K562 (cell line): ENCODE data around the gene NOPCHAP1. TPM values are rescaled to one million over a fixed set of nuclear protein-coding genes. Genes with fewer than 3 reads are reported as not detected.
A peak's percentile ranks its signal among the peaks of the same experiment; 100 is the strongest.

Experiments used
- ARID2 ChIP-seq: fragments of 450-650 bp; IDR thresholded peaks from 2 replicates; pipeline ENCODE4 v1.6.1; 2017; ENCODE audit warnings: antibody characterized with exemption, mild to moderate bottlenecking
- BHLHE40 ChIP-seq: IDR thresholded peaks from 2 replicates; pipeline ENCODE4 v1.6.1; 2011; ENCODE audit warnings: low read length, improper control_type of control experiment
- CREBBP ChIP-seq: IDR thresholded peaks from one replicate; pipeline ENCODE4 v1.6.1; 2012; ENCODE audit warnings: low read depth, mild to moderate bottlenecking, control low read depth, inconsistent platforms, low read length
- HBP1 ChIP-seq: fragments of 450-650 bp; formaldehyde crosslinking; IDR thresholded peaks from 2 replicates; pipeline ENCODE4 v1.4.0; 2022; ENCODE audit warnings: missing genetic modification characterization
- IRF2 ChIP-seq: sonication (generic); formaldehyde crosslinking; IDR thresholded peaks from 2 replicates; pipeline ENCODE4 v1.8.1; 2022; ENCODE audit warnings: mild to moderate bottlenecking, missing genetic modification reagents
- NFE2L1 ChIP-seq: fragments of 450-650 bp; IDR thresholded peaks from 2 replicates; pipeline ENCODE4 v1.6.1; 2016; ENCODE audit warnings: missing genetic modification characterization, low read depth, mild to moderate bottlenecking, missing compliant biosample characterization, moderate library complexity, borderline replicate concordance
- NR3C1 ChIP-seq: sonication (generic); formaldehyde crosslinking; IDR thresholded peaks from 2 replicates; pipeline ENCODE4 v1.8.1; 2022; ENCODE audit warnings: missing genetic modification reagents
- PHF8 ChIP-seq: fragments of 200-600 bp; sonication (generic); IDR thresholded peaks from 2 replicates; pipeline ENCODE4 v1.6.1; 2012; ENCODE audit warnings: mixed run types, mild to moderate bottlenecking, inconsistent platforms, low read length, moderate library complexity, borderline replicate concordance
- POLR2H ChIP-seq: IDR thresholded peaks from 2 replicates; pipeline ENCODE4 v1.6.1; 2016; ENCODE audit warnings: missing genetic modification characterization, low read depth, mild to moderate bottlenecking, control low read depth, missing compliant biosample characterization, moderate library complexity
- POU5F1 ChIP-seq: fragments of 150-350 bp; IDR thresholded peaks from 2 replicates; pipeline ENCODE4 v1.6.1; 2014; ENCODE audit warnings: borderline replicate concordance, low read length, low read depth, mild to moderate bottlenecking; ENCODE audit not compliant: partially characterized antibody
- PTRF ChIP-seq: fragments of 450-650 bp; IDR thresholded peaks from 2 replicates; pipeline ENCODE4 v1.6.1; 2016; ENCODE audit warnings: mild to moderate bottlenecking, missing genetic modification characterization, missing compliant biosample characterization
- TAL1 ChIP-seq: fragments of 450-650 bp; IDR thresholded peaks from 2 replicates; pipeline ENCODE4 v1.6.1; 2016; ENCODE audit warnings: mild to moderate bottlenecking
- XRCC4 ChIP-seq: IDR thresholded peaks from one replicate; pipeline ENCODE4 v1.6.1; 2011; ENCODE audit not compliant: insufficient read depth, insufficient read length; ENCODE audit errors: extremely low read depth
- ZEB2 ChIP-seq: fragments of 450-650 bp; IDR thresholded peaks from 2 replicates; pipeline ENCODE4 v1.6.1; 2016
- ZNF696 ChIP-seq: fragments of 250-450 bp; sonication (Bioruptor Pico); conservative IDR thresholded peaks from 2 replicates; pipeline ENCODE4 v1.4.0; 2020; ENCODE audit warnings: mild to moderate bottlenecking, moderate library complexity
- ZNF766 ChIP-seq: fragments of 200-800 bp; sonication (Bioruptor generic); conservative IDR thresholded peaks from 2 replicates; pipeline ENCODE4 v1.6.1; 2016; ENCODE audit warnings: missing genetic modification characterization, missing compliant biosample characterization
- polyA plus RNA-seq, 8 experiments: library from polyadenylated mRNA; depleted of rRNA in 4 of 8; stranded (reverse) in 5 of 8; unstranded in 3 of 8; fragments of >200 nt; fragmentation: Nextera tagmentation in 2 of 8; fragmentation: Illumina TruSeq in 1 of 8; extraction: Ambion mirVana in 2 of 8; extraction: Trizol in 1 of 8; gene quantifications; 2 replicates each; pipeline versions ENCODE4 v1.2.1 to v1.2.3, GENCODE V29; 2011 to 2014; ENCODE audit warnings: inconsistent platforms in 1 of 8, missing spikeins in 1 of 8
- total RNA-seq, 7 experiments: library from RNA; depleted of rRNA in 6 of 7; stranded (reverse); fragments of >200 nt in 6 of 7; fragmentation: Illumina TruSeq in 2 of 7; extraction: Trizol in 2 of 7; gene quantifications; 2 replicates each; pipeline versions ENCODE4 v1.2.1 to v1.2.3, GENCODE V29; 2011 to 2021; ENCODE audit warnings: low replicate concordance in 1 of 7
- TF ChIP-seq, protein P1 (sequence below): fragments of 250-450 bp; sonication (Bioruptor Pico); IDR thresholded peaks from 2 replicates; pipeline ENCODE4 v1.8.0; 2022; ENCODE audit warnings: moderate library complexity, mild to moderate bottlenecking, inconsistent platforms
- TF ChIP-seq, protein P2 (sequence below): fragments of 450-650 bp; formaldehyde crosslinking; conservative IDR thresholded peaks from 2 replicates; pipeline ENCODE4 v1.4.0; 2022; ENCODE audit warnings: mild to moderate bottlenecking, missing genetic modification characterization
- TF ChIP-seq, protein P3 (sequence below): fragments of 450-650 bp; conservative IDR thresholded peaks from 2 replicates; pipeline ENCODE4 v1.6.1; 2016; ENCODE audit warnings: missing genetic modification characterization, low read depth, mild to moderate bottlenecking, missing compliant biosample characterization, moderate library complexity
- TF ChIP-seq, protein P4 (sequence below): fragments of 200-800 bp; sonication (Bioruptor generic); IDR thresholded peaks from 2 replicates; pipeline ENCODE4 v1.6.1; 2017; ENCODE audit warnings: missing genetic modification characterization, missing compliant biosample characterization

NOPCHAP1 gene
- total and polyA plus RNA-seq, 9 of the 15 experiments (the other 6 are each of a cell fraction or from before 2014, with no cell fraction given): 19.4 to 108 (median 33.4) TPM

GRCh38 chr12:104958001-104958804 is 27.9 kb upstream of the NOPCHAP1 start, which contains the start of gene SLC41A2 (continued):
- TF ChIP-seq POLR2H (tag) (no peak), ZEB2 (no peak), IRF2 (no peak), NR3C1 (CRISPR knock-in tag) (no peak), NFE2L1 (tag) (no peak), HBP1 (CRISPR knock-in tag) (no peak), CREBBP (no peak), PHF8 (peak; percentile 53; the same call in 1 of the 2 replicates), XRCC4 (no peak), TAL1 (no peak), ZNF766 (no peak), ZNF696 (CRISPR knock-in tag) (no peak), PTRF (tag) (no peak), POU5F1 (no peak), ARID2 (no peak), BHLHE40 (peak; percentile 43; the same call in 1 of the 2 replicates)
- TF ChIP-seq, protein P1, sequence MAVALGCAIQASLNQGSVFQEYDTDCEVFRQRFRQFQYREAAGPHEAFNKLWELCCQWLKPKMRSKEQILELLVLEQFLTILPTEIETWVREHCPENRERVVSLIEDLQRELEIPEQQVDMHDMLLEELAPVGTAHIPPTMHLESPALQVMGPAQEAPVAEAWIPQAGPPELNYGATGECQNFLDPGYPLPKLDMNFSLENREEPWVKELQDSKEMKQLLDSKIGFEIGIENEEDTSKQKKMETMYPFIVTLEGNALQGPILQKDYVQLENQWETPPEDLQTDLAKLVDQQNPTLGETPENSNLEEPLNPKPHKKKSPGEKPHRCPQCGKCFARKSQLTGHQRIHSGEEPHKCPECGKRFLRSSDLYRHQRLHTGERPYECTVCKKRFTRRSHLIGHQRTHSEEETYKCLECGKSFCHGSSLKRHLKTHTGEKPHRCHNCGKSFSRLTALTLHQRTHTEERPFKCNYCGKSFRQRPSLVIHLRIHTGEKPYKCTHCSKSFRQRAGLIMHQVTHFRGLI: no peak
- TF ChIP-seq, protein P2, sequence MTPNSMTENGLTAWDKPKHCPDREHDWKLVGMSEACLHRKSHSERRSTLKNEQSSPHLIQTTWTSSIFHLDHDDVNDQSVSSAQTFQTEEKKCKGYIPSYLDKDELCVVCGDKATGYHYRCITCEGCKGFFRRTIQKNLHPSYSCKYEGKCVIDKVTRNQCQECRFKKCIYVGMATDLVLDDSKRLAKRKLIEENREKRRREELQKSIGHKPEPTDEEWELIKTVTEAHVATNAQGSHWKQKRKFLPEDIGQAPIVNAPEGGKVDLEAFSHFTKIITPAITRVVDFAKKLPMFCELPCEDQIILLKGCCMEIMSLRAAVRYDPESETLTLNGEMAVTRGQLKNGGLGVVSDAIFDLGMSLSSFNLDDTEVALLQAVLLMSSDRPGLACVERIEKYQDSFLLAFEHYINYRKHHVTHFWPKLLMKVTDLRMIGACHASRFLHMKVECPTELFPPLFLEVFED (CRISPR knock-in tag): no peak
- TF ChIP-seq, protein P3, sequence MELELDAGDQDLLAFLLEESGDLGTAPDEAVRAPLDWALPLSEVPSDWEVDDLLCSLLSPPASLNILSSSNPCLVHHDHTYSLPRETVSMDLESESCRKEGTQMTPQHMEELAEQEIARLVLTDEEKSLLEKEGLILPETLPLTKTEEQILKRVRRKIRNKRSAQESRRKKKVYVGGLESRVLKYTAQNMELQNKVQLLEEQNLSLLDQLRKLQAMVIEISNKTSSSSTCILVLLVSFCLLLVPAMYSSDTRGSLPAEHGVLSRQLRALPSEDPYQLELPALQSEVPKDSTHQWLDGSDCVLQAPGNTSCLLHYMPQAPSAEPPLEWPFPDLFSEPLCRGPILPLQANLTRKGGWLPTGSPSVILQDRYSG (tag): 0 out of 2 replicates have a peak, but pooled peaks have one; percentile 21
- TF ChIP-seq, protein P4, sequence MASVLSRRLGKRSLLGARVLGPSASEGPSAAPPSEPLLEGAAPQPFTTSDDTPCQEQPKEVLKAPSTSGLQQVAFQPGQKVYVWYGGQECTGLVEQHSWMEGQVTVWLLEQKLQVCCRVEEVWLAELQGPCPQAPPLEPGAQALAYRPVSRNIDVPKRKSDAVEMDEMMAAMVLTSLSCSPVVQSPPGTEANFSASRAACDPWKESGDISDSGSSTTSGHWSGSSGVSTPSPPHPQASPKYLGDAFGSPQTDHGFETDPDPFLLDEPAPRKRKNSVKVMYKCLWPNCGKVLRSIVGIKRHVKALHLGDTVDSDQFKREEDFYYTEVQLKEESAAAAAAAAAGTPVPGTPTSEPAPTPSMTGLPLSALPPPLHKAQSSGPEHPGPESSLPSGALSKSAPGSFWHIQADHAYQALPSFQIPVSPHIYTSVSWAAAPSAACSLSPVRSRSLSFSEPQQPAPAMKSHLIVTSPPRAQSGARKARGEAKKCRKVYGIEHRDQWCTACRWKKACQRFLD (CRISPR knock-in tag): no peak
